ENCODE results near the gene PTPRM.

- no peak for TF ChIP-seq CTCF (IDR thresholded peaks at IDR 0.05)
- no peak for TF ChIP-seq POLR2A (IDR thresholded peaks at IDR 0.05)
These were observed 334.5 kb downstream of the PTPRM start for GRCh38 chr18:7901657-7902056.

All from gastroesophageal sphincter (tissue), 3 donors.